ENCODE data around the gene TTC33.
"Not testable (repeated sequence)": the region's sequence is repeated elsewhere in the genome, so short reads cannot be mapped to it uniquely, and the experiment has no call there.

Gene TTC33

GRCh38 chr5:40569546-40570270, 186.1 kb downstream of the TTC33 start:
- DNase-seq (ENCODE audit: low spot score) = no peak

GRCh38 chr5:40568548-40568947, 187.2 kb downstream of the TTC33 start:
- DNase-seq (ENCODE audit: low spot score) = no peak

- not testable (repeated sequence) for DNase-seq (ENCODE audit: low spot score)
Observed at GRCh38 chr5:40563173-40563572, 192.6 kb downstream of the TTC33 start.

GRCh38 chr5:40560474-40561110, 195.2 kb downstream of the TTC33 start:
- no peak for DNase-seq (ENCODE audit: low spot score)

GRCh38 chr5:40559306-40559705, 196.5 kb downstream of the TTC33 start:
- DNase-seq (ENCODE audit: low spot score) = no peak

- no peak for DNase-seq (ENCODE audit: low spot score)
Observed at GRCh38 chr5:40557501-40557900, 198.3 kb downstream of the TTC33 start.

GRCh38 chr5:40556811-40557210, 198.9 kb downstream of the TTC33 start:
- no peak for DNase-seq (ENCODE audit: low spot score)

GRCh38 chr5:40555886-40556285, 199.9 kb downstream of the TTC33 start:
- DNase-seq (ENCODE audit: low spot score) = no peak

- DNase-seq (ENCODE audit: low spot score) = no peak
Observed at GRCh38 chr5:40554813-40555212, 200.9 kb downstream of the TTC33 start.

GRCh38 chr5:40554054-40554453, 201.7 kb downstream of the TTC33 start:
- DNase-seq (ENCODE audit: low spot score) = no peak

- no peak for DNase-seq (ENCODE audit: low spot score)
Observed at GRCh38 chr5:40552981-40553380, 202.8 kb downstream of the TTC33 start.

GRCh38 chr5:40551496-40552491, 204.0 kb downstream of the TTC33 start:
- DNase-seq (ENCODE audit: low spot score) = peak; percentile 20

GRCh38 chr5:40550481-40550880, 205.3 kb downstream of the TTC33 start:
- no peak for DNase-seq (ENCODE audit: low spot score)

- DNase-seq (ENCODE audit: low spot score) = no peak
Observed at GRCh38 chr5:40549616-40550015, 206.1 kb downstream of the TTC33 start.

GRCh38 chr5:40547994-40548575, 207.7 kb downstream of the TTC33 start:
- DNase-seq (ENCODE audit: low spot score) = no peak

GRCh38 chr5:40547557-40547956, 208.2 kb downstream of the TTC33 start:
- no peak for DNase-seq (ENCODE audit: low spot score)

- DNase-seq (ENCODE audit: low spot score) = no peak
Observed at GRCh38 chr5:40540301-40540700, 215.5 kb downstream of the TTC33 start.

- DNase-seq (ENCODE audit: low spot score) = no peak
Observed at GRCh38 chr5:40524677-40525076, 231.1 kb downstream of the TTC33 start.

- no peak for DNase-seq (ENCODE audit: low spot score)
Observed at GRCh38 chr5:40521925-40522324, 233.8 kb downstream of the TTC33 start.

- DNase-seq (ENCODE audit: low spot score) = no peak
Observed at GRCh38 chr5:40521108-40521785, 234.5 kb downstream of the TTC33 start.

GRCh38 chr5:40518485-40518917, 237.3 kb downstream of the TTC33 start:
- peak; percentile 44 for DNase-seq (ENCODE audit: low spot score)

GRCh38 chr5:40515476-40515875, 240.3 kb downstream of the TTC33 start:
- no peak for DNase-seq (ENCODE audit: low spot score)
